H9 (cell line): Measurements from ENCODE around the gene DPYSL5. TPM values are rescaled to one million over a fixed set of nuclear protein-coding genes. Genes with fewer than 3 reads are reported as not detected.

Experiments
- DNase-seq: peaks from one replicate; pipeline ENCODE4 v3.0.0-alpha.2; 2017
- H2AFZ ChIP-seq: one replicate; pipeline ENCODE4 v1.6.1; 2013; ENCODE audit warnings: mild to moderate bottlenecking, low read length, control low read depth, moderate library complexity
- H2AK5ac ChIP-seq: 2 replicates; pipeline ENCODE4 v1.6.1; 2013; ENCODE audit warnings: low read length, control low read depth, mixed read lengths; ENCODE audit not compliant: insufficient read length
- H2BK120ac ChIP-seq: one replicate; pipeline ENCODE4 v1.6.1; 2013; ENCODE audit warnings: low read depth, mild to moderate bottlenecking, low read length, control low read depth, inconsistent platforms; ENCODE audit not compliant: poor library complexity, severe bottlenecking
- H2BK12ac ChIP-seq: 2 replicates; pipeline ENCODE4 v1.6.1; 2013; ENCODE audit warnings: low read length, control low read depth, mixed read lengths, low read depth; ENCODE audit not compliant: insufficient read length
- H2BK15ac ChIP-seq: 2 replicates; pipeline ENCODE4 v1.6.1; 2013; ENCODE audit warnings: low read depth, low read length, control low read depth
- H2BK20ac ChIP-seq: one replicate; pipeline ENCODE4 v1.6.1; 2013; ENCODE audit warnings: low read depth, mild to moderate bottlenecking, low read length, control low read depth, inconsistent platforms; ENCODE audit not compliant: poor library complexity, severe bottlenecking
- H2BK5ac ChIP-seq: 2 replicates; pipeline ENCODE4 v1.6.1; 2013; ENCODE audit warnings: low read length, control low read depth, mixed read lengths; ENCODE audit not compliant: insufficient read length
- H3K14ac ChIP-seq: 2 replicates; pipeline ENCODE4 v1.6.1; 2013; ENCODE audit warnings: low read length, control low read depth; ENCODE audit not compliant: insufficient read depth
- H3K18ac ChIP-seq: 2 replicates; pipeline ENCODE4 v1.6.1; 2013; ENCODE audit warnings: low read depth, mild to moderate bottlenecking, mixed read lengths, low read length, control low read depth; ENCODE audit not compliant: insufficient read length
- H3K23ac ChIP-seq: 2 replicates; pipeline ENCODE4 v1.6.1; 2013; ENCODE audit warnings: low read length, control low read depth, mixed read lengths, low read depth; ENCODE audit not compliant: insufficient read length
- H3K23me2 ChIP-seq: 2 replicates; pipeline ENCODE4 v1.6.1; 2013; ENCODE audit warnings: low read depth, mild to moderate bottlenecking, mixed read lengths, low read length, control low read depth; ENCODE audit not compliant: insufficient read length, poor library complexity, severe bottlenecking
- H3K27ac ChIP-seq: 2 replicates; pipeline ENCODE4 v1.5.1; 2013; ENCODE audit warnings: low read length, control low read depth, mixed read lengths, low read depth; ENCODE audit not compliant: insufficient read length
- H3K27me3 ChIP-seq: 2 replicates; pipeline ENCODE4 v1.6.1; 2013; ENCODE audit warnings: low read length, control low read depth, inconsistent platforms; ENCODE audit not compliant: insufficient read depth
- H3K4ac ChIP-seq: 2 replicates; pipeline ENCODE4 v1.6.1; 2013; ENCODE audit warnings: low read depth, mild to moderate bottlenecking, control low read depth, inconsistent platforms, low read length, moderate library complexity
- H3K4me1 ChIP-seq: 2 replicates; pipeline ENCODE4 v1.6.1; 2013; ENCODE audit warnings: low read length, control low read depth, inconsistent platforms; ENCODE audit not compliant: insufficient read depth
- H3K4me2 ChIP-seq: 2 replicates; pipeline ENCODE4 v1.6.1; 2013; ENCODE audit warnings: low read length, control low read depth, mixed read lengths; ENCODE audit not compliant: insufficient read length, insufficient read depth
- H3K56ac ChIP-seq: 2 replicates; pipeline ENCODE4 v1.6.1; 2013; ENCODE audit warnings: low read depth, mild to moderate bottlenecking, mixed read lengths, low read length, control low read depth; ENCODE audit not compliant: insufficient read length
- H3K79me1 ChIP-seq: 2 replicates; pipeline ENCODE4 v1.6.1; 2013; ENCODE audit warnings: low read depth, mild to moderate bottlenecking, moderate library complexity, low read length, control low read depth, inconsistent platforms; ENCODE audit not compliant: insufficient read depth, poor library complexity, severe bottlenecking
- H3K79me2 ChIP-seq: 2 replicates; pipeline ENCODE4 v1.6.1; 2013; ENCODE audit warnings: low read length, control low read depth, inconsistent platforms; ENCODE audit not compliant: insufficient read depth
- H3K9ac ChIP-seq: 2 replicates; pipeline ENCODE4 v1.6.1; 2013; ENCODE audit warnings: low read length, control low read depth, mixed read lengths; ENCODE audit not compliant: insufficient read length; ENCODE audit errors: extremely low read depth
- H3K9me3 ChIP-seq: one replicate; pipeline ENCODE4 v1.6.1; 2013; ENCODE audit warnings: low read depth, low read length, inconsistent platforms; ENCODE audit not compliant: control insufficient read depth
- H3T11ph ChIP-seq: one replicate; pipeline ENCODE4 v1.6.1; 2013; ENCODE audit warnings: mild to moderate bottlenecking, low read length, control low read depth, inconsistent platforms
- H4K20me1 ChIP-seq: one replicate; pipeline ENCODE4 v1.6.1; 2013; ENCODE audit not compliant: control insufficient read depth, insufficient read length, insufficient read depth
- H4K5ac ChIP-seq: 2 replicates; pipeline ENCODE4 v1.6.1; 2013; ENCODE audit warnings: low read depth, mild to moderate bottlenecking, mixed read lengths, low read length, control low read depth; ENCODE audit not compliant: insufficient read length
- H4K8ac ChIP-seq: replicated peaks from 2 replicates; pipeline ENCODE4 v1.6.1; 2013; ENCODE audit warnings: low read length, control low read depth, mixed read lengths, low read depth; ENCODE audit not compliant: insufficient read length
- H4K91ac ChIP-seq: 2 replicates; pipeline ENCODE4 v1.6.1; 2013; ENCODE audit warnings: low read depth, mild to moderate bottlenecking, moderate library complexity, mixed read lengths, low read length, control low read depth; ENCODE audit not compliant: insufficient read length
- H3K27ac Mint-ChIP-seq, 3 experiments: 2 replicates in 2 of 3; 3 replicates in 1 of 3; pipeline ENCODE4 v1.8.0; 2020 to 2021; ENCODE audit warnings: mixed read lengths in 3 of 3, mild to moderate bottlenecking in 1 of 3, moderate library complexity in 1 of 3
- H3K27me3 Mint-ChIP-seq: 2 replicates; pipeline ENCODE4 v1.8.0; 2021; ENCODE audit warnings: low read depth, mild to moderate bottlenecking, moderate library complexity, mixed read lengths
- H3K36me3 Mint-ChIP-seq, 3 experiments: 2 replicates in 2 of 3; 3 replicates in 1 of 3; pipeline ENCODE4 v1.8.0; 2020 to 2021; ENCODE audit warnings: low read depth in 3 of 3, mixed read lengths in 3 of 3; ENCODE audit not compliant: insufficient read depth in 1 of 3
- H3K4me1 Mint-ChIP-seq, 2 experiments: 2 replicates each; pipeline ENCODE4 v1.8.0; 2020; ENCODE audit warnings: mixed read lengths in 2 of 2
- H3K4me3 Mint-ChIP-seq, 2 experiments: 2 replicates in 1 of 2; 3 replicates in 1 of 2; pipeline ENCODE4 v1.8.0; 2020 to 2021; ENCODE audit warnings: mild to moderate bottlenecking in 2 of 2, mixed read lengths in 2 of 2, moderate library complexity in 1 of 2
- H3K9me3 Mint-ChIP-seq, 2 experiments: 2 replicates in 1 of 2; 3 replicates in 1 of 2; pipeline ENCODE4 v1.8.0; 2020; ENCODE audit warnings: mild to moderate bottlenecking in 2 of 2, mixed read lengths in 2 of 2, moderate library complexity in 1 of 2
- CTCF ChIP-seq: fragments of 200-600 bp; sonication (generic); conservative IDR thresholded peaks from 3 replicates; pipeline ENCODE4 v1.8.0; 2021; ENCODE audit warnings: antibody characterized with exemption, mild to moderate bottlenecking
- WGBS: extraction: QIAGEN DNeasy Blood & Tissue Kit; methylation state at CpG from one replicate; pipeline ENCODE4 v1.1.7; 2013; ENCODE audit warnings: missing lambda C conversion rate, low lambda C conversion rate, mixed read lengths; ENCODE audit not compliant: insufficient read length; ENCODE audit errors: extremely low coverage; 5-methylcytosine and 5-hydroxymethylcytosine counted together
- total RNA-seq: library from RNA; stranded (reverse); gene quantifications from 2 replicates; pipeline ENCODE4 v1.2.1, GENCODE V29; 2021

The DPYSL5 gene
- total RNA-seq, 1 experiment from 2014 or later: 6.4 TPM

- Histone ChIP-seq H3K9me3 (no peaks in the 10 kb centered on the region), H3K56ac (no peak overlapping the region), H3K79me1 (no peaks in the 10 kb centered on the region), H3K27ac (no peak overlapping the region), H3K4me2 (no peak overlapping the region), H2BK5ac (no peak overlapping the region), H2BK15ac (no peak overlapping the region), H3K18ac (no peak overlapping the region), H2BK120ac (no peak overlapping the region), H3K4ac (no peak overlapping the region), H2BK20ac (no peak overlapping the region), H3K9ac (no peak overlapping the region), H2AK5ac (no peak overlapping the region), H3K23me2 (no peaks in the 10 kb centered on the region), H3K4me1 (peaks cover 4% of the 10 kb centered on the region), H4K91ac (no peak overlapping the region), H4K5ac (no peak overlapping the region), H3K14ac (no peak overlapping the region), H3K27me3 (no peaks in the 10 kb centered on the region), H3K79me2 (no peaks in the 10 kb centered on the region), H2AFZ (no peak overlapping the region), H3T11ph (no peak overlapping the region), H3K23ac (no peak overlapping the region), H4K8ac (no peak overlapping the region), H2BK12ac (no peak overlapping the region), H4K20me1 (no peaks in the 10 kb centered on the region)
- H3K27me3 Mint-ChIP-seq: peaks cover 12% of the 10 kb centered on the region
- H3K4me1 Mint-ChIP-seq: peaks cover 8 to 18% of the 10 kb centered on the region in 2 experiments
- no peaks in the 10 kb centered on the region for H3K9me3 Mint-ChIP-seq
- no peaks in the 10 kb centered on the region for H3K36me3 Mint-ChIP-seq
- no peak overlapping the region for H3K4me3 Mint-ChIP-seq
- DNase-seq: no peak
- no CpG with 5 or more reads among the region's 4 CpGs for WGBS
- TF ChIP-seq CTCF: no peak
- 0 out of 7 replicates have a peak overlapping the region, but pooled peaks of 1 of the 3 experiments have one; percentile 17 for H3K27ac Mint-ChIP-seq
These were observed 130.2 kb downstream of the DPYSL5 start for GRCh38 chr2:26978061-26978596.
